ENCODE measurements around the gene PPM1M. TPM values are rescaled to one million over a fixed set of nuclear protein-coding genes. Genes with fewer than 3 reads are reported as not detected.

PPM1M gene
- total and polyA plus RNA-seq, 2 donors (not counting 1 experiment from before 2014, with no cell fraction given) = 19.7 to 37.8 TPM

DNA sequence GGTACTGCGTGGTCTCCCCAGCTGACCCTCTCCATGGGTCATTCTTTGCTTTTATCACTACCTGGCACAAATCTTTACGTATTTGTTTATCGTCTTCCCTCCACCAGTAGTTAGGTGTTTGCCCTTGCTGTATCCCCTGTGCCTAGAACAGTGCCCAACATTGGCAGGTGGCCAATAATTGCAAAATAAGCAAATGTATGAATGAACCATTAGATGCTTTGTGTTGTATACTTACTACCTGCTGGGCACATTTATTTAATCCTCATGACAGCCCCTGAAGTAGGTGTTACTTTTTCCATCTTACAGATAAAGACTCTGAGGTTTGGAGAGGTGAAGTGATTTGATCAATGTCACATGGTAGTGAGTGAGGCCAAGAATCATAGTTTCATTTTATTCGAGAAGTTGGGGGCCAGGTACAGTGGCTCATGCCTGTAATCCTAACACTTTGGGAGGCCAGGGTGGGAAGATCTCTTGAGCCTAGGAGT is 4.6 kb upstream of the PPM1M start:
- H2AFZ ChIP-seq (ENCODE audit: low read length) = no peak overlapping the region
- H3K4me2 ChIP-seq (ENCODE audit: extremely low read depth, insufficient read depth, low read length) = no peak overlapping the region
- H3K27me3 ChIP-seq (ENCODE audit: control insufficient read depth, insufficient read depth, low read length) = no peaks in the 10 kb centered on the region
- H3K9me3 ChIP-seq (ENCODE audit: control insufficient read depth, insufficient read depth, low read depth, low read length) = no peaks in the 10 kb centered on the region
- no peak for TF ChIP-seq CTCF (conservative IDR thresholded peaks at IDR 0.05 in 1 of 2, IDR thresholded peaks at IDR 0.05 in 1 of 2; ENCODE audit: low read depth in 1 of 2, low read length in 2 of 2)
- no peak for TF ChIP-seq EZH2 (IDR thresholded peaks at IDR 0.05; ENCODE audit: low read length, missing control alignments)
- H3K4me1 ChIP-seq (ENCODE audit: control insufficient read depth, extremely low read depth, insufficient read depth, low read length) = peaks cover 27% of the 10 kb centered on the region
- no peaks in the 10 kb centered on the region for H4K20me1 ChIP-seq (ENCODE audit: control insufficient read depth, extremely low read depth, insufficient read depth, low read length)
- no peak overlapping the region for H3K9ac ChIP-seq (ENCODE audit: insufficient read depth, low read length)
- peak overlapping the region; percentile 83 for H3K27ac ChIP-seq (ENCODE audit: insufficient read depth, low read length)
- H3K4me3 ChIP-seq (replicated peaks in 1 of 4; ENCODE audit: control extremely low read depth in 1 of 4, insufficient read depth in 1 of 4, low read depth in 3 of 4, low read length in 4 of 4) = no peak overlapping the region
- peaks cover 17% of the 10 kb centered on the region for H3K79me2 ChIP-seq (ENCODE audit: control insufficient read depth, insufficient read depth, low read length)
- H3K36me3 ChIP-seq (ENCODE audit: control insufficient read depth, insufficient read depth, low read length) = no peaks in the 10 kb centered on the region
- no peak for DNase-seq (ENCODE audit: low read depth in 2 of 2)

GRCh38 chr3:52242039-52242438 is 3.5 kb upstream of the PPM1M start:
- peaks cover 2% of the 10 kb centered on the region for H3K36me3 ChIP-seq (ENCODE audit: control insufficient read depth, insufficient read depth, low read length)
- no peak overlapping the region for H3K4me2 ChIP-seq (ENCODE audit: extremely low read depth, insufficient read depth, low read length)
- peaks cover 21% of the 10 kb centered on the region for H3K4me1 ChIP-seq (ENCODE audit: control insufficient read depth, extremely low read depth, insufficient read depth, low read length)
- no peaks in the 10 kb centered on the region for H3K9me3 ChIP-seq (ENCODE audit: control insufficient read depth, insufficient read depth, low read depth, low read length)
- peaks cover 8% of the 10 kb centered on the region for H3K79me2 ChIP-seq (ENCODE audit: control insufficient read depth, insufficient read depth, low read length)
- no peak for TF ChIP-seq CTCF (conservative IDR thresholded peaks at IDR 0.05 in 1 of 2, IDR thresholded peaks at IDR 0.05 in 1 of 2; ENCODE audit: low read depth in 1 of 2, low read length in 2 of 2)
- no peak for TF ChIP-seq EZH2 (IDR thresholded peaks at IDR 0.05; ENCODE audit: low read length, missing control alignments)
- no peak overlapping the region for H3K4me3 ChIP-seq (replicated peaks in 1 of 4; ENCODE audit: control extremely low read depth in 1 of 4, insufficient read depth in 1 of 4, low read depth in 3 of 4, low read length in 4 of 4)
- H3K27ac ChIP-seq (ENCODE audit: insufficient read depth, low read length) = no peak overlapping the region
- DNase-seq (ENCODE audit: low read depth in 2 of 2) = no peak
- no peak overlapping the region for H3K9ac ChIP-seq (ENCODE audit: insufficient read depth, low read length)
- H2AFZ ChIP-seq (ENCODE audit: low read length) = no peak overlapping the region
- no peaks in the 10 kb centered on the region for H4K20me1 ChIP-seq (ENCODE audit: control insufficient read depth, extremely low read depth, insufficient read depth, low read length)
- no peaks in the 10 kb centered on the region for H3K27me3 ChIP-seq (ENCODE audit: control insufficient read depth, insufficient read depth, low read length)

GRCh38 chr3:52243791-52244628 is 1.5 kb upstream of the PPM1M start:
- Histone ChIP-seq H3K4me3 (replicated peaks in 1 of 4; ENCODE audit: control extremely low read depth in 1 of 4, insufficient read depth in 1 of 4, low read depth in 3 of 4, low read length in 4 of 4) (no peak overlapping the region), H2AFZ (ENCODE audit: low read length) (no peak overlapping the region), H3K27ac (ENCODE audit: insufficient read depth, low read length) (no peak overlapping the region), H3K79me2 (ENCODE audit: control insufficient read depth, insufficient read depth, low read length) (peaks cover 1% of the 10 kb centered on the region), H3K4me2 (ENCODE audit: extremely low read depth, insufficient read depth, low read length) (no peak overlapping the region), H3K27me3 (ENCODE audit: control insufficient read depth, insufficient read depth, low read length) (no peaks in the 10 kb centered on the region), H3K4me1 (ENCODE audit: control insufficient read depth, extremely low read depth, insufficient read depth, low read length) (peaks cover 12% of the 10 kb centered on the region), H4K20me1 (ENCODE audit: control insufficient read depth, extremely low read depth, insufficient read depth, low read length) (no peaks in the 10 kb centered on the region), H3K9me3 (ENCODE audit: control insufficient read depth, insufficient read depth, low read depth, low read length) (no peaks in the 10 kb centered on the region), H3K9ac (ENCODE audit: insufficient read depth, low read length) (no peak overlapping the region), H3K36me3 (ENCODE audit: control insufficient read depth, insufficient read depth, low read length) (peaks cover 8% of the 10 kb centered on the region)
- TF ChIP-seq EZH2 (IDR thresholded peaks at IDR 0.05; ENCODE audit: low read length, missing control alignments) = no peak
- no peak for TF ChIP-seq CTCF (conservative IDR thresholded peaks at IDR 0.05 in 1 of 2, IDR thresholded peaks at IDR 0.05 in 1 of 2; ENCODE audit: low read depth in 1 of 2, low read length in 2 of 2)
- DNase-seq (ENCODE audit: low read depth in 2 of 2) = peak; percentile 19
